Mesothelial cell of epicardium (in vitro differentiated cells): ENCODE results near the gene KCND1. TPM values are rescaled to one million over a fixed set of nuclear protein-coding genes. Genes with fewer than 3 reads are reported as not detected.
"Not testable (repeated sequence)": the region's sequence is repeated elsewhere in the genome, so short reads cannot be mapped to it uniquely, and the experiment has no call there.

Source experiments
- DNase-seq, 2 experiments: peaks; one replicate each; pipeline ENCODE4 v3.0.0; 2021; ENCODE audit warnings: low spot score in 2 of 2; ENCODE audit not compliant: unreplicated experiment in 2 of 2
- H3K27ac Mint-ChIP-seq: 2 replicates; pipeline ENCODE4 v1.8.0; 2021; ENCODE audit warnings: mixed read lengths
- H3K27me3 Mint-ChIP-seq: 2 replicates; pipeline ENCODE4 v1.8.0; 2021; ENCODE audit warnings: low read depth, mixed read lengths
- H3K36me3 Mint-ChIP-seq: 2 replicates; pipeline ENCODE4 v1.8.0; 2021; ENCODE audit warnings: mixed read lengths
- H3K4me1 Mint-ChIP-seq: 2 replicates; pipeline ENCODE4 v1.8.0; 2021; ENCODE audit warnings: mixed read lengths
- H3K4me3 Mint-ChIP-seq: 2 replicates; pipeline ENCODE4 v1.8.0; 2021; ENCODE audit warnings: mild to moderate bottlenecking, moderate library complexity, mixed read lengths
- H3K9me3 Mint-ChIP-seq: 2 replicates; pipeline ENCODE4 v1.8.0; 2021; ENCODE audit warnings: mixed read lengths
- CTCF ChIP-seq: fragments of 200-600 bp; sonication (generic); IDR thresholded peaks from one replicate; pipeline ENCODE4 v1.5.0; 2021; ENCODE audit warnings: antibody characterized with exemption; ENCODE audit not compliant: unreplicated experiment
- total RNA-seq: library from RNA; stranded (reverse); gene quantifications from 3 replicates; pipeline ENCODE4 v1.2.1, GENCODE V29; 2021

KCND1 gene
- total RNA-seq, 1 donor from 2014 or later, result 6.1 TPM

DNA sequence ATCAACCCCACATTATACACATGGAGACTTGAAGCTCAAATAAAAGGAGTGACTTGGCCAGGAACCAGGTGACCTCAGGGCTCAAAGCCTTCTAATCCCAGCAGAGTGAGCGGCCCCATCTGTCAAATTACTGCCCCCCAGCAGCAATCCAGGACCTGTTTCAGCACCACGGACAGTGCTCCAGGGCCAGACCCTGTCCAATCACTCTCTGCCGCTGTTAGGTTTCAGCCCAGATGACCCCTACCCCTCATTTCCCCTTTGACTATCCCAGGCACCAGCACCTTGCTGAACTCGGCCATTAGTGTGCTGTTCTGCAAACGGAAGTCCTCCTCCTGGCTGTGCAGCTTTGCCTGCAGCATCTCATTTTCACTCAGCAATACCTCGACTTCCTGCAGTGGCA lies 25.3 kb upstream of the KCND1 start:
- TF ChIP-seq CTCF, result no peak
- no peak for DNase-seq
- no peak overlapping the region for H3K4me3 Mint-ChIP-seq

DNA sequence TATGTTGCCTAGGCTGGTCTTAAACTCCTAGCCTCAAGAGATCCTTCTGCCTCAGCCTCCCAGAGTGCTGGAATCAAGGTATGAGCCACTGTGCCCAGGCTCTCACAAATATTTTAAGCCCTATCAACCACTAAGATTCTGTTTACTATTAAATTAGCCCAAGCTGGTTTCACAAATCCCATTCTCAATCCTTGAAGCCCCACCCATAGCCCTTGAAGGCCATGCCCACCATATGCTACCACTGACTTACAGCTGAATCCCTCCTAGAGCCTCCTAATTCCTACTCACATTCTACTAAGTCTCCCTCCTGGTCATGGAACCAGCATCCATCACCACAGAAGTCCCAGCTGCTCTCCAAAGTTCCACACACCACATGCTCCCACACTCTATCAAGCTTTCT lies 20.7 kb upstream of the KCND1 start:
- Mint-ChIP-seq H3K27ac (no peak overlapping the region), H3K36me3 (peaks cover 36% of the 10 kb centered on the region), H3K9me3 (peaks cover 16% of the 10 kb centered on the region), H3K27me3 (no peaks in the 10 kb centered on the region), H3K4me3 (no peak overlapping the region), H3K4me1 (no peaks in the 10 kb centered on the region)
- TF ChIP-seq CTCF, result no peak
- no peak for DNase-seq

More for the DNA sequence above, 25.3 kb upstream of the KCND1 start:
- Mint-ChIP-seq H3K36me3 (peaks cover 35% of the 10 kb centered on the region), H3K9me3 (peaks cover 18% of the 10 kb centered on the region), H3K27ac (no peak overlapping the region), H3K27me3 (no peaks in the 10 kb centered on the region), H3K4me1 (peaks cover 11% of the 10 kb centered on the region)

- no peak for TF ChIP-seq CTCF
- Mint-ChIP-seq H3K9me3 (peaks cover 13% of the 10 kb centered on the region), H3K27me3 (no peaks in the 10 kb centered on the region), H3K36me3 (peaks cover 30% of the 10 kb centered on the region), H3K4me3 (no peak overlapping the region), H3K27ac (no peak overlapping the region), H3K4me1 (no peaks in the 10 kb centered on the region)
- no peak for DNase-seq
Observed at GRCh38 chrX:48989483-48989882, 17.8 kb upstream of the KCND1 start.

- peaks cover 33% of the 10 kb centered on the region for H3K36me3 Mint-ChIP-seq
- TF ChIP-seq CTCF, result no peak
- no peak overlapping the region for H3K27ac Mint-ChIP-seq
- no peaks in the 10 kb centered on the region for H3K27me3 Mint-ChIP-seq
- no peaks in the 10 kb centered on the region for H3K4me1 Mint-ChIP-seq
- no peak overlapping the region for H3K4me3 Mint-ChIP-seq
- peaks cover 15% of the 10 kb centered on the region for H3K9me3 Mint-ChIP-seq
- DNase-seq, result no peak
Observed at GRCh38 chrX:48983896-48984295, 12.3 kb upstream of the KCND1 start.

DNA sequence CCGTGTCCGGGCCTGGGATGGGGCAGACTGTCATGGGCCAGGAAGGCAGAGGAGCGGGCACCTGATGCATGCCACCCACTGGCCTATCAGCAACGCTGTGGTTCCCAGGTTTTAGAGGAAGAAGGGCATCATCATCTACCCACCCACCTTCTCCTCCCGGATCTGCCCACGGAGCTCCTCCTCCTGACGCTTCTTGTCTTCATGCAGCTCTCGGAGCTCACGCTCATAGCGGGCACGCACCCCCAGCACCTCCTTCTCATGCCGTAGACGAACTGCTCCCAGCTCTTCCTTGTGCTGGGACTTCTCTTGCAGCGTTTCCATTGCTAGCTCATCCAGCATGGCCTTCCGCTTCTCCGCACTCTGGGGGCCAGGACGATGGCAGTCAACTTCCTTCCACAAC lies 11.4 kb upstream of the KCND1 start:
- Mint-ChIP-seq H3K27ac (no peak overlapping the region), H3K9me3 (peaks cover 12% of the 10 kb centered on the region), H3K36me3 (peaks cover 30% of the 10 kb centered on the region), H3K27me3 (no peaks in the 10 kb centered on the region), H3K4me1 (no peaks in the 10 kb centered on the region), H3K4me3 (no peak overlapping the region)
- TF ChIP-seq CTCF, result no peak
- no peak for DNase-seq

DNA sequence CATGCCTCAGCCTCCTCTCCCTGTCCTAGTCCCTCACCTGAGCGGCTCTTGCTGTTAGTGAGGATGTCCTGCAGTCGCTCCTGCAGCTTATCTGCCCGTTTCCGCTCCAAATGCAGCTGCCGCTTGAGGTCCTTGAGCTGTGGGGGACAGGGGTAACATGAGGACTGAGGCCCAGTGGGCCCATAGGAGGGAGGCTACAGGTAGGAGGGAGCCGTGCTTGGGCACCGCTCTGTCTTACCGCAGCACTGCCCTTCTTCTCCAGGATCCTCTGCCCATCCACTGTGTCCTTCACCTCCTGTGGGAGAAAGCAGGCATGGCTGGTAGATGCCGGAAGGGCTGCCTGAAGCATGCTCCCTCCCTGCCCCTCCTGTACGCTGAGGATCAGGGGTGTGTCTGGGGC lies 9.5 kb upstream of the KCND1 start:
- no peak for TF ChIP-seq CTCF
- Mint-ChIP-seq H3K36me3 (peaks cover 33% of the 10 kb centered on the region), H3K4me1 (no peaks in the 10 kb centered on the region), H3K4me3 (no peak overlapping the region), H3K9me3 (peaks cover 12% of the 10 kb centered on the region), H3K27me3 (no peaks in the 10 kb centered on the region), H3K27ac (no peak overlapping the region)
- DNase-seq, result no peak

- DNase-seq, H3K4me3 Mint-ChIP-seq, H3K9me3 Mint-ChIP-seq, H3K27me3 Mint-ChIP-seq, H3K27ac Mint-ChIP-seq, H3K4me1 Mint-ChIP-seq: not testable (repeated sequence)
- peaks cover 32% of the 10 kb centered on the region for H3K36me3 Mint-ChIP-seq
Observed at GRCh38 chrX:48980341-48980740, 8.7 kb upstream of the KCND1 start.
